ENCODE results near the gene ASH1L.

- no peak for TF ChIP-seq CTCF (IDR thresholded peaks at IDR 0.05)
- no peak for TF ChIP-seq POLR2A (IDR thresholded peaks at IDR 0.05; ENCODE audit: low read depth)
- TF ChIP-seq POLR2AphosphoS5 (IDR thresholded peaks at IDR 0.05): no peak
Measured at GRCh38 chr1:155471891-155472290, 90.7 kb downstream of the ASH1L start.
